Right atrium auricular region (tissue), 2 donors: Measurements from ENCODE around the gene FTCDNL1. TPM values are rescaled to one million over a fixed set of nuclear protein-coding genes. Genes with fewer than 3 reads are reported as not detected.

Source experiments
- DNase-seq: peaks from one replicate; pipeline ENCODE4 v3.0.0-alpha.2; 2019; ENCODE audit warnings: low spot score
- H3K27ac ChIP-seq, 2 donors: fragments of 200-600 bp; sonication (generic); 1 replicate in 1 of 2; 2 replicates in 1 of 2; pipeline ENCODE4 v1.5.1; 2016 to 2019
- H3K27me3 ChIP-seq, 2 donors: fragments of 200-600 bp; sonication (generic); one replicate each; pipeline versions ENCODE4 v1.5.1 to v1.6.0; 2017 to 2019
- H3K36me3 ChIP-seq: fragments of 200-600 bp; sonication (generic); one replicate; pipeline ENCODE4 v1.5.1; 2016
- H3K4me1 ChIP-seq, 2 donors: fragments of 200-600 bp; sonication (generic); one replicate each; pipeline versions ENCODE4 v1.5.1 to v1.6.0; 2017 to 2019
- H3K4me3 ChIP-seq, 2 donors: fragments of 200-600 bp; sonication (generic); 1 replicate in 1 of 2; 2 replicates in 1 of 2; pipeline ENCODE4 v1.5.1; 2017 to 2019; ENCODE audit warnings: mild to moderate bottlenecking in 1 of 2, moderate library complexity in 1 of 2
- H3K9me3 ChIP-seq, 2 donors: fragments of 200-600 bp; sonication (generic); one replicate each; pipeline ENCODE4 v1.5.1; 2019
- total RNA-seq, 2 donors: library from RNA; depleted of rRNA; stranded (reverse); fragments of >200 nt; gene quantifications; one replicate each; pipeline ENCODE4 v1.1.0, GENCODE V29; 2016
- TF ChIP-seq, protein P1 (sequence below), 2 donors: fragments of 200-600 bp; sonication (generic); IDR thresholded peaks; one replicate each; pipeline ENCODE4 v1.5.1; 2019; ENCODE audit warnings: antibody characterized with exemption in 2 of 2

The FTCDNL1 gene
- total RNA-seq, 2 donors from 2014 or later: 2.8 to 3.5 TPM

DNA sequence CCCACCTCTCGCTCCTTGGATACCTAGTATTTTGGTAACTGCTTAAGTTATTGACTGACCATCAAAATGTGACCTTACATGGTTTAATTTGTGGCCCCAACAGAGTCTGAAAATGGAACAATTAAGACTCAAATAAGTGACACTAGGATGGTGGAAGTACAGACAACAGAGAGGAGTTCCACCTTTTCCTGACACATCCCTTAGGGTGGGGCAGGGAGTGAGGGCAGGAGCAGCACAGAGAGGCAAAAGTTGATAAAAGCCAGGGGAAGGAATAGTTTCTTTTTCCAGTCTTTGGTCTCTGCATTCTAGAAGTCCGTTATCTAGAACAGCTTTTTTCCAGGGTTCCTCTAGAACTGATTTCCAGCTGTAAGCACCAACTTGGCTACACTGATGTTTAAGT lies 32.2 kb downstream of the FTCDNL1 start:
- TF ChIP-seq, protein P1, sequence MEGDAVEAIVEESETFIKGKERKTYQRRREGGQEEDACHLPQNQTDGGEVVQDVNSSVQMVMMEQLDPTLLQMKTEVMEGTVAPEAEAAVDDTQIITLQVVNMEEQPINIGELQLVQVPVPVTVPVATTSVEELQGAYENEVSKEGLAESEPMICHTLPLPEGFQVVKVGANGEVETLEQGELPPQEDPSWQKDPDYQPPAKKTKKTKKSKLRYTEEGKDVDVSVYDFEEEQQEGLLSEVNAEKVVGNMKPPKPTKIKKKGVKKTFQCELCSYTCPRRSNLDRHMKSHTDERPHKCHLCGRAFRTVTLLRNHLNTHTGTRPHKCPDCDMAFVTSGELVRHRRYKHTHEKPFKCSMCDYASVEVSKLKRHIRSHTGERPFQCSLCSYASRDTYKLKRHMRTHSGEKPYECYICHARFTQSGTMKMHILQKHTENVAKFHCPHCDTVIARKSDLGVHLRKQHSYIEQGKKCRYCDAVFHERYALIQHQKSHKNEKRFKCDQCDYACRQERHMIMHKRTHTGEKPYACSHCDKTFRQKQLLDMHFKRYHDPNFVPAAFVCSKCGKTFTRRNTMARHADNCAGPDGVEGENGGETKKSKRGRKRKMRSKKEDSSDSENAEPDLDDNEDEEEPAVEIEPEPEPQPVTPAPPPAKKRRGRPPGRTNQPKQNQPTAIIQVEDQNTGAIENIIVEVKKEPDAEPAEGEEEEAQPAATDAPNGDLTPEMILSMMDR (IDR thresholded peaks at IDR 0.05): no peak
- no peaks in the 10 kb centered on the region for H3K36me3 ChIP-seq

DNA sequence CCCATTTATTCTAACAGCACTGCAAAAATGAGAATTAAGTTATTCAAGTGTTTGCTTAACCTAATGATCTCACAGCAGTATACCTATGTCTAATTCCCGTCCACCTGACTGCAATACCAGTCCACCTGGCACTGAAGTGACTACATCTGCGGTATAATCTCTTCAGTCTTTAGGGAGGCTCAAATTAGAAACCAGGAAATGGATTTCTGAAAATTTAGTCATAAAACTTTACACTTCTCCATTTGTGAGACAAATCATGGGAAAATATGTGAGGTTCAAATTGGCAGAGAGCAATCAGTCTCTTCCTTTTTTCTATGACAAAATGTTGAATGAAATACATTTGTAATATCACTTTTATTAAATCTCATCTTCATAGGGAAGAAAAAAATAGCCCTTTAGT lies 33.0 kb downstream of the FTCDNL1 start:
- DNase-seq: no peak
- TF ChIP-seq, protein P1 (IDR thresholded peaks at IDR 0.05): no peak
- no peak overlapping the region for H3K4me3 ChIP-seq
- H3K27me3 ChIP-seq: no peaks in the 10 kb centered on the region
- no peaks in the 10 kb centered on the region for H3K9me3 ChIP-seq
- no peaks in the 10 kb centered on the region for H3K36me3 ChIP-seq
- no peaks in the 10 kb centered on the region for H3K4me1 ChIP-seq
- no peak overlapping the region for H3K27ac ChIP-seq

More for the DNA sequence above, 32.2 kb downstream of the FTCDNL1 start:
- no peaks in the 10 kb centered on the region for H3K9me3 ChIP-seq
- no peaks in the 10 kb centered on the region for H3K27me3 ChIP-seq
- no peak overlapping the region for H3K27ac ChIP-seq
- no peaks in the 10 kb centered on the region for H3K4me1 ChIP-seq
- no peak for DNase-seq
- H3K4me3 ChIP-seq: no peak overlapping the region

DNA sequence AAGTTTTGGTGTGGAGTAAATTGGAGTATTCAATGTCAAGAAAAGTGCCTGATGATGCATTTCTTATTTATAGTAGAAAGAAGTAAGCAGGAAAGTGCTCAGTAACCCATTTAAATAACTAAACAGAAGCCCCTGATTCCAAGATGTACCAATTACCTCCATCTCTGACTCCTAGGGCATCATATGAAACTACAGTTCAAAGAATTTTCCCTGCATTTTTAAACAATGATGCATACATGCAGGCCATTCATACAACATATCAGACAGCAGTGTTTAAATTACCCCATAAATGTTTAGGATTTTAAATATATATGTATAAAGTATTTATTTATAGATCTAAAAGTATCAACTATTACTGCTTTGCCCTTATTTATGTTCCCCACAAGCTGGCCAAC lies 36.2 kb downstream of the FTCDNL1 start:
- TF ChIP-seq, protein P1 (IDR thresholded peaks at IDR 0.05): no peak
- no peak overlapping the region for H3K27ac ChIP-seq
- no peaks in the 10 kb centered on the region for H3K4me1 ChIP-seq
- H3K27me3 ChIP-seq: no peaks in the 10 kb centered on the region
- no peaks in the 10 kb centered on the region for H3K9me3 ChIP-seq
- no peaks in the 10 kb centered on the region for H3K36me3 ChIP-seq
- H3K4me3 ChIP-seq: no peak overlapping the region
- no peak for DNase-seq

DNA sequence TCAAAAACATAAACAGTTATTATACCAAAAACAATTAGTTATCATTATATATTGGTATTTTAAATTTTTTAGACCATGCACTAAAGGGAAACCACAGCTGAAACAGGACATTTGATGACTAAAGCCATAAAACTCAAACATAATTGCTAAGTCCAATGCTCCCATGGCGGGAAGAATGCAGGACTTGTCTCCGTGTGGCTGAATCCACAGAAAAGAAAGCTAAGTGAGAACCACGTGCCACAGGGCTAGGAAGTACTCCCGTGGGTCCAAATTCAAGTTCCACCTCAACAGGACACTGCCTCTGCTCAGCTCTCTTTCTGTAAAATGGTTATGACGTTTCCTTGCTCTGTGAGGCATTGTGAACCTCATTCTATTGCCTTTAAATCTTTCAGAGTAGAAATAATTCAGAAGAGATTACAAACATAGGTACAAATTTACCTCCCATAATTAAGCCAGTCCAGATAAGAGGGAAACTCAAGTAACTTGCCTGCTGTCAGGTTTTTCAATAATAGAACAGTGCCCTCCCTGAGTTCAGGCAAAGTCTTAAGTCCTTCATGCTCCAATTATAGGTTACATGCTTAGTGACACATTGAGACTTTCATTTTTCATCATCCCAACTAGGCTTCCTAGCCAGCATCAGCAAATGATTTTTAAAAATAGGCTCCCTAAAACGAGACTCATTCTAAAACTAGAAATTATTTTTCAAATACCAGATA lies 36.7 kb downstream of the FTCDNL1 start:
- Histone ChIP-seq H3K4me3 (no peak overlapping the region), H3K27me3 (no peaks in the 10 kb centered on the region)
- TF ChIP-seq, protein P1 (IDR thresholded peaks at IDR 0.05): no peak

DNA sequence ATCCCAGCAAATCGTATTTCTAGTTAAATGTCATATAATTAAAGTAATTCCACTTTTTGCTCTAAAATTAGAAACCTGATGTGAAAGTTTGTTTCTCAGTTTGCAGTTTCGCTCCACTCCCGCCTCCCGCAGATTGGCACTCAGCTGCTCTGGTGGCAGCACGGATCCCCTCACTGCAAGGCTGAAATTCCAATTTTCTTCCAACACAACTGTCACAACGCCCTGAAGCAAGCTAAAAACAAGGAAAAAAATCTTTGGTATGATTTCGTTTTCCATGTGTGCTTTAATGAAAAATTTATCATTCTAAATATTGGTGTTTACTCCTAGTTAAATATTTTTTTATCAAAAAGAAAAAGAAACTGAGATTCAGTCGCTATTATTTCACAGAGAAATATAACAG lies 38.5 kb downstream of the FTCDNL1 start:
- TF ChIP-seq, protein P1 (IDR thresholded peaks at IDR 0.05): no peak
- no peaks in the 10 kb centered on the region for H3K9me3 ChIP-seq
- no peak overlapping the region for H3K4me3 ChIP-seq
- no peak overlapping the region for H3K27ac ChIP-seq
- DNase-seq: no peak
- no peaks in the 10 kb centered on the region for H3K36me3 ChIP-seq
- no peaks in the 10 kb centered on the region for H3K4me1 ChIP-seq
- no peaks in the 10 kb centered on the region for H3K27me3 ChIP-seq

More for the DNA sequence above, 36.7 kb downstream of the FTCDNL1 start:
- H3K36me3 ChIP-seq: no peaks in the 10 kb centered on the region
- no peak for DNase-seq
- no peak overlapping the region for H3K27ac ChIP-seq
- no peaks in the 10 kb centered on the region for H3K4me1 ChIP-seq
- H3K9me3 ChIP-seq: no peaks in the 10 kb centered on the region

DNA sequence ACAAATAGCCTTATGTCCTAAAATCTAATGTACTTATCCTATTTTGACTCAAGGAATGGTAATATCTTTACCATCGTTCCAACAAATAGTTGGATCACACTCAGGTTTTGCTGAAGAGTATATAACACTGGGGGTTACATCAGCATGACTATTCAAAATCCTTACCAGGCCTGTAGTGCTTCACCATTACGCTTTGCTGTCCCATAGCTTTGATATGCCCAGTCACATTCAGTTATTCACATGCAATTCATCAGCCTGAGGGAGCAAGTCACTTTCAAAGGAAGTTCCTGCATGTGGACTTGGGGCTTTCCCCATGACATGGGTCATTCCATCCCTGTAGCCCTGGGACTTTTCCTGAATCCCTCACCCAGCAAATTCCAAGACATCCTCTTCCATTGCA lies 39.6 kb downstream of the FTCDNL1 start:
- Histone ChIP-seq H3K36me3 (no peaks in the 10 kb centered on the region), H3K27ac (no peak overlapping the region), H3K9me3 (no peaks in the 10 kb centered on the region), H3K4me3 (no peak overlapping the region), H3K4me1 (no peaks in the 10 kb centered on the region), H3K27me3 (no peaks in the 10 kb centered on the region)
- DNase-seq: no peak
- TF ChIP-seq, protein P1 (IDR thresholded peaks at IDR 0.05): no peak
